Measurements from ENCODE around the gene SPR. TPM values are rescaled to one million over a fixed set of nuclear protein-coding genes. Genes with fewer than 3 reads are reported as not detected.

Gene SPR
- total RNA-seq, 1 experiment from 2014 or later: 22.6 TPM

GRCh38 chr2:72925328-72925943, 38.2 kb downstream of the SPR start:
- Histone ChIP-seq H3K9me3 (ENCODE audit: low read depth, low read length, poor library complexity, severe bottlenecking) (no peaks in the 10 kb centered on the region), H3K36me3 (ENCODE audit: insufficient read depth, low read length, poor library complexity, severe bottlenecking) (no peaks in the 10 kb centered on the region), H3K4me1 (ENCODE audit: insufficient read depth, low read length, poor library complexity, severe bottlenecking) (no peaks in the 10 kb centered on the region), H3K4me3 (ENCODE audit: low read depth, low read length, poor library complexity, severe bottlenecking) (no peak overlapping the region), H3K27me3 (replicated peaks; ENCODE audit: insufficient read depth, low read depth, low read length, poor library complexity) (peaks cover 100% of the 10 kb centered on the region), H3K27ac (ENCODE audit: low read depth, low read length, poor library complexity, severe bottlenecking) (no peak overlapping the region)
- TF ChIP-seq, protein P1, sequence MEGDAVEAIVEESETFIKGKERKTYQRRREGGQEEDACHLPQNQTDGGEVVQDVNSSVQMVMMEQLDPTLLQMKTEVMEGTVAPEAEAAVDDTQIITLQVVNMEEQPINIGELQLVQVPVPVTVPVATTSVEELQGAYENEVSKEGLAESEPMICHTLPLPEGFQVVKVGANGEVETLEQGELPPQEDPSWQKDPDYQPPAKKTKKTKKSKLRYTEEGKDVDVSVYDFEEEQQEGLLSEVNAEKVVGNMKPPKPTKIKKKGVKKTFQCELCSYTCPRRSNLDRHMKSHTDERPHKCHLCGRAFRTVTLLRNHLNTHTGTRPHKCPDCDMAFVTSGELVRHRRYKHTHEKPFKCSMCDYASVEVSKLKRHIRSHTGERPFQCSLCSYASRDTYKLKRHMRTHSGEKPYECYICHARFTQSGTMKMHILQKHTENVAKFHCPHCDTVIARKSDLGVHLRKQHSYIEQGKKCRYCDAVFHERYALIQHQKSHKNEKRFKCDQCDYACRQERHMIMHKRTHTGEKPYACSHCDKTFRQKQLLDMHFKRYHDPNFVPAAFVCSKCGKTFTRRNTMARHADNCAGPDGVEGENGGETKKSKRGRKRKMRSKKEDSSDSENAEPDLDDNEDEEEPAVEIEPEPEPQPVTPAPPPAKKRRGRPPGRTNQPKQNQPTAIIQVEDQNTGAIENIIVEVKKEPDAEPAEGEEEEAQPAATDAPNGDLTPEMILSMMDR (conservative IDR thresholded peaks at IDR 0.05; ENCODE audit: low read depth, low read length): no peak
- TF ChIP-seq EZH2 (IDR thresholded peaks at IDR 0.05; ENCODE audit: borderline replicate concordance, low read depth, low read length, poor library complexity, severe bottlenecking): peak; percentile 89
- intact Hi-C loops (cut with micrococcal nuclease; ENCODE audit: unreplicated experiment): no loop called here
- ChIA-PET POLR2A (ENCODE audit: low non-redundant PET) (interaction anchor here (0.7 kb wide), 1 partner anchor 65 kb away, joined by 3 read pairs; no protein-coding TSS in a partner anchor), CTCF (no interaction called here)
- no TSS peak for BruUV-seq (replicated peaks)
- no peak for DNase-seq (ENCODE audit: low spot score)

- H3K9me3 ChIP-seq (ENCODE audit: low read depth, low read length, poor library complexity, severe bottlenecking): no peaks in the 10 kb centered on the region
- H3K4me1 ChIP-seq (ENCODE audit: insufficient read depth, low read length, poor library complexity, severe bottlenecking): no peaks in the 10 kb centered on the region
- H3K4me3 ChIP-seq (ENCODE audit: low read depth, low read length, poor library complexity, severe bottlenecking): no peak overlapping the region
- ChIA-PET CTCF (no interaction called here), POLR2A (ENCODE audit: low non-redundant PET) (interaction anchor here (0.7 kb wide), 1 partner anchor 64 kb away, joined by 3 read pairs; no protein-coding TSS in a partner anchor)
- TF ChIP-seq, protein P1 (conservative IDR thresholded peaks at IDR 0.05; ENCODE audit: low read depth, low read length): no peak
- no peak for TF ChIP-seq EZH2 (IDR thresholded peaks at IDR 0.05; ENCODE audit: borderline replicate concordance, low read depth, low read length, poor library complexity, severe bottlenecking)
- intact Hi-C loops (cut with micrococcal nuclease; ENCODE audit: unreplicated experiment): no loop called here
- H3K27ac ChIP-seq (ENCODE audit: low read depth, low read length, poor library complexity, severe bottlenecking): no peak overlapping the region
- no peaks in the 10 kb centered on the region for H3K36me3 ChIP-seq (ENCODE audit: insufficient read depth, low read length, poor library complexity, severe bottlenecking)
- no peak for DNase-seq (ENCODE audit: low spot score)
- BruUV-seq (replicated peaks): no TSS peak
- H3K27me3 ChIP-seq (replicated peaks; ENCODE audit: insufficient read depth, low read depth, low read length, poor library complexity): peaks cover 92% of the 10 kb centered on the region
Measured at GRCh38 chr2:72926368-72926767, 39.2 kb downstream of the SPR start.

DNA sequence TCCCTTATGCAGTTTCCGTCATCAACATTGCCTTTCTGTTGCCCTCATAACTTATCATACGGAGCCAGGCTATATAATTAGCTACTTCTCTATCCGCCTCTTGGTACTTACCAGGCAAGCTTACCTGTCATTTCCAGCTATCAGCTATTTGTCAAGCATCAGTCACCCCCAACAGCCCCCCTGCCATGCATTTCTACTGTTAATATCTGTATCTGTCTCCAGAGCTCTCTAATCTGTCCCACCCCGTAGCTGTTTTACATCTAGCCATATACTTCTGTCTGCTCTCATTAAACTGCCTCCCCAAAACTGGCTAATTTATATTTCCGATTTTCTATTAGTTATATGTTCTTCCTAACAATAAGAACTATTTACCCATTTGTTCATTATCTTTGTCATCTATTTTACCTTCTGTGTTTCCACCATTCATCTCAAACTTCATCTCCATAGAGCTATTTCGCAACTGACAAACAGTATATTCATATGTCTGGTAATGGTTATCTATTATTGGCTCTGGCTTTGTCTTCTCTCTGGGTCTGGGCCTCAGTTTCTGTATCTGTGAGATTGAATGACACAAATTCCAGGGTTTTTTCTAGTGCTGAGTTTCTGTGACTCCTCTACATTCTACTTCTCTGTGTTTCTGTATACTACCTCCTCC, 39.7 kb downstream of the SPR start:
- no TSS peak for BruUV-seq (replicated peaks)
- ChIA-PET CTCF (no interaction called here), POLR2A (ENCODE audit: low non-redundant PET) (no interaction called here)
- intact Hi-C loops (cut with micrococcal nuclease; ENCODE audit: unreplicated experiment): no loop called here
- no peaks in the 10 kb centered on the region for H3K9me3 ChIP-seq (ENCODE audit: low read depth, low read length, poor library complexity, severe bottlenecking)
- DNase-seq (ENCODE audit: low spot score): no peak
- no peak overlapping the region for H3K4me3 ChIP-seq (ENCODE audit: low read depth, low read length, poor library complexity, severe bottlenecking)
- H3K4me1 ChIP-seq (ENCODE audit: insufficient read depth, low read length, poor library complexity, severe bottlenecking): no peaks in the 10 kb centered on the region
- peaks cover 86% of the 10 kb centered on the region for H3K27me3 ChIP-seq (replicated peaks; ENCODE audit: insufficient read depth, low read depth, low read length, poor library complexity)
- no peaks in the 10 kb centered on the region for H3K36me3 ChIP-seq (ENCODE audit: insufficient read depth, low read length, poor library complexity, severe bottlenecking)
- TF ChIP-seq, protein P1 (conservative IDR thresholded peaks at IDR 0.05; ENCODE audit: low read depth, low read length): no peak
- TF ChIP-seq EZH2 (IDR thresholded peaks at IDR 0.05; ENCODE audit: borderline replicate concordance, low read depth, low read length, poor library complexity, severe bottlenecking): no peak
- no peak overlapping the region for H3K27ac ChIP-seq (ENCODE audit: low read depth, low read length, poor library complexity, severe bottlenecking)

Data from A673 (cell line).